ENCODE results near the gene ANKRD65.
A peak's percentile ranks its signal among the peaks of the same experiment; 100 is the strongest.
"Not testable (repeated sequence)": the region's sequence is repeated elsewhere in the genome, so short reads cannot be mapped to it uniquely, and the experiment has no call there.

ANKRD65 gene

DNA sequence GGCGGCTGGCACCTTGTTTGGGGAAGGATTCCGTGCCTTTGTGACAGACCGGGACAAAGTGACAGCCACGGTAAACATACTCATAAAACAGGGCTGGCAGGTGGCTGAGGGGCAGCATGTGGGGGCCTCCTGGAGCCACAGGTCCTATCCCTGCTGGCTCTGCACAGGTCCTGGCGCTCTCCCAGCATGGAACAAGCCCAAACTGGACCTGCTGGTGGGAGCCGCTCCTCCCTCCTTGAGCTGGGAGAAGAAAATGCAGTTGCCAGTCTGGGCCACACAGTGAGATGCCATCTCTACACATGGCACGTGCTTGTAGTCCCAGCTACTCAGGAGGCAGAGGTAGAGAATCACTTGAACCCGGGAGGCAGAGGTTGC is 31.3 kb upstream of the ANKRD65 start:
- not testable (repeated sequence) for H3K4me1 Mint-ChIP-seq (ENCODE audit: low read depth); H3K4me3 Mint-ChIP-seq; H3K27me3 Mint-ChIP-seq (ENCODE audit: low read depth); H3K9me3 Mint-ChIP-seq; H3K27ac Mint-ChIP-seq; DNase-seq (ENCODE audit: low spot score); H3K36me3 Mint-ChIP-seq (ENCODE audit: low read depth)

DNA sequence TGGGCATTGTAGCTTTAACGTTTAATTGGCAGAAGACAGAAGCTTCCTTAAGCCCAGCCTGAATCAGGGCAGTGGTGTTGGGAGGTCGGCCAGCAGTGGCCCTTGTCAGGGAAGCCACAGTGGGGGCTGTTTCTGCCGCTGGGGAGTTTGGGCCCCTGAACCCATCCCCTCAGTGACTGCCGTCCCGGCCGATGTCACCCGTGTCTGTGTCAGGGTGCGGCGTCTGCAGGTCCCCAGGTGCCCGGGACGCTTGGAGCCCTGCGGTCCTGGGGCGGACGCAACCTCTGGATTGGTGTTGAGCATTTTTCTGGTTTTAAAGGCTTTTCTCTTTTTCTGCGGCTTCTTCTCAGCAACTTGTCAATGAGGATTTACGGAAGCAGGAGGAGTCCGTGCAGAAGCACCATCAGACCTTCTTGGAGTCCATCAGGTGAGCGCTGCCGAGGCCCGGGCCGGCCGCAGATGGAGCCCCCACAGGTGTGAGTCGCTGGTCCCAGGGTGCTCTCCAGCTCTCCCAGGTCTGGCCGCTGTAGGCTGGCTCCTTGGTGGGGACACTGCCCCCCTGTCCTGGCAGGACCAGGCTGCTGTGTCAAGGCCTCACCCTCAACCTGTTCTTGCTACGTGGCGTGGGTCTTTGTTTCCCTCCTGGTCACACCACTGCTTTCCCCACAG is 30.8 kb upstream of the ANKRD65 start:
- H3K4me3 Mint-ChIP-seq: no peak overlapping the region
- no peak for DNase-seq (ENCODE audit: low spot score)
- H3K9me3 Mint-ChIP-seq: no peaks in the 10 kb centered on the region
- H3K36me3 Mint-ChIP-seq (ENCODE audit: low read depth): no peaks in the 10 kb centered on the region
- H3K4me1 Mint-ChIP-seq (ENCODE audit: low read depth): no peaks in the 10 kb centered on the region
- H3K27me3 Mint-ChIP-seq (ENCODE audit: low read depth): no peaks in the 10 kb centered on the region
- no peak overlapping the region for H3K27ac Mint-ChIP-seq

DNA sequence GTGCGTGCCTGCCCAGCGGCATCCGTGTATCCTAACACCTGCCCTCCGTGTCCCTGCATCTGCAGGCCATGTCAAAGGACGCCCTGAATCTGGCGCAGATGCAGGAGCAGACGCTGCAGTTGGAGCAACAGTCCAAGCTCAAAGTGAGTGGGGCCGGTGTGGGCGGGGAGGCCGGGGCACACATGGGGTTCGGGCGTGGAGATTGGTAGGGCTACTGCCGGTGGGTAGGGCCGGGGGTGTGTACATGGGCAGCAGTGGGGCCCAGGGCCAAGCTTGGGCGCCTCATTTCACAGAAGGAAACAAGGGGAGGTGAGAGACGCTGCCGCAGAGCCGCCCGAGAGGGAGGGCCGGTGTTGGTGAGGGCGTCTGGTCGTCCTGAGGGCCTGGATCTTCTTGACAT is 29.5 kb upstream of the ANKRD65 start:
- H3K9me3 Mint-ChIP-seq; H3K27me3 Mint-ChIP-seq (ENCODE audit: low read depth); H3K4me3 Mint-ChIP-seq; DNase-seq (ENCODE audit: low spot score); H3K36me3 Mint-ChIP-seq (ENCODE audit: low read depth); H3K27ac Mint-ChIP-seq; H3K4me1 Mint-ChIP-seq (ENCODE audit: low read depth): not testable (repeated sequence)

DNA sequence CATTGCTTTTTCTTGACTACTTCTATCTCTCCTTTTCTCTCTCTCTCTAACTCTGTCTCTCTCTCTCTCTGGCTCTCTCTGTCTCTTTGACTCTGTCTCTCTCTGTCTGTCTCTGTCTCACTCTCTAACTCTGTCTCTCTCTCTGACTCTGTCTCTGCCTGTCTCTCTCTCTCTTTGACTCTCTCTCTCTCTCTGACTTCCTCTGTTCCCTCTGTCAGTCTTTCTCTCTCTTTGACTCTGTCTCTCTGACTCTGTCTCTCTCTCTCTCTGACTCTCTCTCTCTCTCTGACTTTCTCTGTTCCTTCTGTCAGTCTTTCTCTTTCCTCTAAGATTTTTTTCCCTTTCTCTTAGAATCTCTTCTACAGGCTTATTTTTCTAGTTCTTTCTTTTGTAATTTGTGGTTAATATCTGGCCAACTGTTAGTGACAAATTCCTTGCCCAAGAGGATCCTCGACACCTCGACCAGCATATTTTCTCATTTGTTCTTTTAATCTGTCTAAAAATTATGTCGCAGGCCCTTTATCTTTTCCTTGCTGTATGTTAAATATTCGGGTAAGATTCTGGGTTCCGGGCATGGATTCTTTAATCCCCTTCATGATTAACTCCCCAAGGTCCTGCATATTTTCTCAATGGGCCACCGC is 28.1 kb upstream of the ANKRD65 start, which contains the start of gene ATAD3C:
TSS of gene ATAD3C (plus strand) at position 591 of the 641 bp plus-strand sequence. CDS start 995 bp downstream, outside the sequence.
- H3K4me1 Mint-ChIP-seq (ENCODE audit: low read depth): no peaks in the 10 kb centered on the region
- no peaks in the 10 kb centered on the region for H3K9me3 Mint-ChIP-seq
- no peaks in the 10 kb centered on the region for H3K36me3 Mint-ChIP-seq (ENCODE audit: low read depth)

DNA sequence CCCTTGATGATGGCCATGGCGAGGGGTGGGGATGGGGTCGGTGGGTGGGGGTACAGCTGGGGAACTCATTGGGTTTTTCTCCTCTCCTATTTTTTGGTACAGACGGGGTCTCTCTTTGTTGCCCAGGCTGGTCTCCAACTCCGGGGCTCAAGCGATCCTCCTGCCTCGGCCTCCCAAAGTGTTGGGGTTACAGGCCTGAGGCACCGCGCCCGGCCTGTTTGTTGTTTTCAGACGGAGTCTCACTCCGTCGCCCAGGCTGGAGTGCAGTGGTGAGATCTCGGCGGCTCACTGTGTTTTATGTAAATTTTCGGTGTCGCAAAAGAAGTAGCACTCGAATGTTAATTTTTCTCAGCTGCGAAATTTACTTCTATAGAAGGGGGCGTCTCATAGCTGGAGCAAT is 25.6 kb upstream of the ANKRD65 start:
- H3K4me1 Mint-ChIP-seq (ENCODE audit: low read depth); H3K27ac Mint-ChIP-seq; DNase-seq (ENCODE audit: low spot score); H3K27me3 Mint-ChIP-seq (ENCODE audit: low read depth); H3K9me3 Mint-ChIP-seq; H3K36me3 Mint-ChIP-seq (ENCODE audit: low read depth); H3K4me3 Mint-ChIP-seq: not testable (repeated sequence)

More for the DNA sequence above, 28.1 kb upstream of the ANKRD65 start, which contains the start of gene ATAD3C:
- H3K27me3 Mint-ChIP-seq (ENCODE audit: low read depth): no peaks in the 10 kb centered on the region
- no peak within 1 kb of the TSS for H3K27ac Mint-ChIP-seq
- no peak within 1 kb of the TSS for H3K4me3 Mint-ChIP-seq
- no peak for DNase-seq (ENCODE audit: low spot score)

DNA sequence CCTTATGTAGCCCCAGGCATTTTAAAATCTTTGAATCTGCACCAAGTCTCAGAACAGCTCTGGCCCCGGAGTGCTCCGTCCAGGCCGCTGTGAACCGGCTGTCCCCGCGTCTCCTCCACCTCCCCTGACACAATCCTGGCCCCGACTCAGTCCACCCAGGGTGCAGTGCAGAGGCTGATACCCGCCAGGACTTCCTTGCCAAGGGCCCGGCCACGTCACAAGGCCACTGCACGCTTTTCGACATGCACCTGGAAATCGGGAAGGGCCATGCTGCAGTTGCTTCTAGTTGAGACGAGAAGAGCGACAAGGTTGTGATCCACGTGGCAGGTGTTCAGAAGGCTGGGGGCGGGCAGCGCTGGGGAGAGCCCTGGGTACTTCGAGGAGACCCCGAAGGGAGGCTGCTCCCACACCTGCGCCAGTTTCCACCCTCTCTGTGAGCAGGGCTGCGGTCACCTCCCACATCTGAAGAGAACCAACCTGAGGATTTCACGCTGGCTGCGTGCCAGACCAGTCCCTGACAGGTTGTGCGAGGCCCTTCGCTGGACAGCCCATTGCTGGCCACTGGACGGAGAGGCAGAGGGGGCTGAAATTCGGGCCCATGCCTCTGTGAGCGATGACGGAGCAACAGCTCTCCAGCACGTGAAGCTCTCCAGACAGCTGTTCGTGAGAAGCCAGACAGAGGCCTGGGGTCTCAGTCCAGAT is 21.1 kb upstream of the ANKRD65 start:
- DNase-seq (ENCODE audit: low spot score): no peak
- no peak overlapping the region for H3K27ac Mint-ChIP-seq
- H3K9me3 Mint-ChIP-seq: no peaks in the 10 kb centered on the region
- no peak overlapping the region for H3K4me3 Mint-ChIP-seq
- H3K27me3 Mint-ChIP-seq (ENCODE audit: low read depth): no peaks in the 10 kb centered on the region
- H3K36me3 Mint-ChIP-seq (ENCODE audit: low read depth): no peaks in the 10 kb centered on the region
- H3K4me1 Mint-ChIP-seq (ENCODE audit: low read depth): peaks cover 3% of the 10 kb centered on the region

DNA sequence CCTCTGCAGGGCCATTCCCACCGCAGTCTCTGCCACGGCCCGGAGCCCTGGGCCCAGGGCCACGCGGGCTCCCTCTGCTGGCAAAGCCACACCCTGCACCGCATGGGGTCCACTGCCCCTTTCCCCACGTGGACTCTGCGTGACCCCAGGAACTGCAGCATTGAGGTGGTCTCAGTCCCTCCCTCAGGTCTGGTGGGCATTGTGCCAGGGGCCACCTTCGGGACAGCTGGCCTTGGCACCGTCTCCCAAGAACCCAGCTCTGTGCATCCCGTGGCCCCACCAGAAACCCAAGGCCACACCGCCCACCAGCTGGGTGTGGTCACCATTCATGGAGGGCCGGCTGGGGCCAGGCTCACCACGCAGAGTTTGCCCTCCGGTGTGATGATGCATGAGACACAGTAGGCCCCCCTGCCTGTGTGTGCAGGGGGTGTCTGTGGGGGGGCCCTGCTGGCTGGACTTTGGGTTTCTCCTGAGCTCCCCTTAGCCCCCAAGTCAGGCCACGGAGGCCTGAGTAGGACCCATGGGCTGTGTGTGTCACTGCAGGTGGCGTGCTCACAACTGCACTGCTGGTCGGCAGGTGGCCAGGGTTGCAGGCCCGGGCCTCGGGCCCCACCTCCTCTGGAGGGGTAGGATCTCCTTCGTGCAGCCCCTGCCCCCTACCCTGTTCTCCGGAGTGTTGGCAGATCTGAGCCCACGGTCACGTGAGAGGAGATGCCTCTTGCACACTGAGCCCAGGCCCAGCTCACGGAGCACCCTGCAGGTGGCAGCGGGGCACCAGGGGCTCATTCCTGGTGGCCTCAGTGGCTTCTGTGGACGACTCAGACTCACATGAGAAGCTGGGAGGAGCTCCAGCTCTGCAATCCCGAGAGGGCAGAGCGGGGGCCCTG is 20.2 kb upstream of the ANKRD65 start:
- H3K4me1 Mint-ChIP-seq (ENCODE audit: low read depth): peaks cover 3% of the 10 kb centered on the region
- H3K27ac Mint-ChIP-seq: no peak overlapping the region
- no peak overlapping the region for H3K4me3 Mint-ChIP-seq
- peaks cover 3% of the 10 kb centered on the region for H3K27me3 Mint-ChIP-seq (ENCODE audit: low read depth)
- DNase-seq (ENCODE audit: low spot score): peak; percentile 37
- H3K9me3 Mint-ChIP-seq: no peaks in the 10 kb centered on the region
- no peaks in the 10 kb centered on the region for H3K36me3 Mint-ChIP-seq (ENCODE audit: low read depth)

DNA sequence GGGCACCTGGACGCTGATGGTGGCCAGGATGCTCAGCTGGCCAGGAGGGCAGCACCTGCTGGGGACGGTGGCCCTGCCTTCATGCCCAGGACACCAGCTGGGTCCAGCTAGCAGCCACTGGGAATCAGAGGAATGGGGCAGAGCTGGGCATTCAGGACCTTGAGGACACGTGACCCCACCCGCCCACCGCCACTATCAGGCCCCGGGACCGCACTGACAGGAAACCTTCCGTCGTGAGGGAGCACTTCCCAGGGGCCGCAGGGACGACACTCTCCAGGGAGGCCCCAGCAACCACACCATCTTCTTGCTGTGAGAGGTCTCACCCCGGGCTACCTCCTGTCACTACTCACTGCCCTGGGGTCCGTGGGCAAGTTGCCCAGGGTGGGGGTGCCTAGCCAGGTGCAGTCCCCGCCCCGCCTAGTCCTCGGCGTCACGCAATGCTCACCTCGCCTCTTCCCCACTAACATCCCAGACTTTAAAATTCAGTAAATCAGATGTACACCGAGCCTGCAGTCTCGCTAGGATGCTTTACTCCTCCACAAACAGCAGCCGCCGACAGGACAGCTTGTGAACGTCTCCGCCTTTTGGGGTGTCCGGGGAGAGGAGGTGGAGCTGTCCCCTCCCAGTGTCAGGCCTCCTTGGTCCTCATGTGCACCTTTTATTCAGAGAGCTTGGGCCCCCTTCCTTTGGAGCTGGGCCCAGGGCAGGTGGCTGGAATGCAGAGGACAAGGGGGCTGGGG is 19.4 kb upstream of the ANKRD65 start:
- no peak for DNase-seq (ENCODE audit: low spot score)
- Mint-ChIP-seq H3K4me1 (ENCODE audit: low read depth) (peaks cover 3% of the 10 kb centered on the region), H3K36me3 (ENCODE audit: low read depth) (no peaks in the 10 kb centered on the region), H3K9me3 (no peaks in the 10 kb centered on the region), H3K27ac (no peak overlapping the region), H3K27me3 (ENCODE audit: low read depth) (peaks cover 4% of the 10 kb centered on the region), H3K4me3 (no peak overlapping the region)

DNA sequence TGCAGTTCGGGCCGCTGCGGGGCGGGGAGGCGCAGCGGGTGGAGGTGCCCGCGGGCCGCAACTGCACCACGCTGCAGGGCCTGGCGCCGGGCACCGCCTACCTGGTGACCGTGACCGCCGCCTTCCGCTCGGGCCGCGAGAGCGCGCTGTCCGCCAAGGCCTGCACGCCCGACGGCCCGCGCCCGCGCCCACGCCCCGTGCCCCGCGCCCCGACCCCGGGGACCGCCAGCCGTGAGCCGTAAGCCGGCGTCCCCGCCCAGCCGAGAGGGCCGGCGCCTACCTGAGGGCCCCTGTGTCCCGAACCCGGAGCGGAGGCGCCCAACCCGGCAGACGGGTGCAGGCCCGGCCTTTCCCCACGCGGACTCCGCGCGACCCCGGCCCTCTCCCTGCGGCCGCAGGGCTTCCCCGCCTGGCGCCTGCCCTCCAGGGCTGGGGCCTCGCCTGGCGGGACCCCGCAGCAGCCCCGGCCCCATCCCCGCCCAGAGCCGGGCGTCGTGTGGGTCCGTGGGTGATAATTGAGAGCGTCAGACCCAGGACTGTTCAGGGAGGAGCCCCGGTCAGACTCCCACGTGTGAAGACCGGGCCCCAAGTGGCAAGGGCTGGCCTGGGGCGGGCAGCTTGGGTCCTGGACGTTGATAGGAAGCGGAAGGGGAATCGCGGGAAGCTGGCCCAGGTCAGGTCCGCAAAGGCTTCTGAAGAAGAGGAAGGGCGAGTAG is 18.6 kb upstream of the ANKRD65 start:
- H3K27me3 Mint-ChIP-seq (ENCODE audit: low read depth): peaks cover 8% of the 10 kb centered on the region
- no peak overlapping the region for H3K27ac Mint-ChIP-seq
- peaks cover 3% of the 10 kb centered on the region for H3K4me1 Mint-ChIP-seq (ENCODE audit: low read depth)
- no peaks in the 10 kb centered on the region for H3K9me3 Mint-ChIP-seq
- DNase-seq (ENCODE audit: low spot score): no peak
- no peak overlapping the region for H3K4me3 Mint-ChIP-seq
- H3K36me3 Mint-ChIP-seq (ENCODE audit: low read depth): no peaks in the 10 kb centered on the region

DNA sequence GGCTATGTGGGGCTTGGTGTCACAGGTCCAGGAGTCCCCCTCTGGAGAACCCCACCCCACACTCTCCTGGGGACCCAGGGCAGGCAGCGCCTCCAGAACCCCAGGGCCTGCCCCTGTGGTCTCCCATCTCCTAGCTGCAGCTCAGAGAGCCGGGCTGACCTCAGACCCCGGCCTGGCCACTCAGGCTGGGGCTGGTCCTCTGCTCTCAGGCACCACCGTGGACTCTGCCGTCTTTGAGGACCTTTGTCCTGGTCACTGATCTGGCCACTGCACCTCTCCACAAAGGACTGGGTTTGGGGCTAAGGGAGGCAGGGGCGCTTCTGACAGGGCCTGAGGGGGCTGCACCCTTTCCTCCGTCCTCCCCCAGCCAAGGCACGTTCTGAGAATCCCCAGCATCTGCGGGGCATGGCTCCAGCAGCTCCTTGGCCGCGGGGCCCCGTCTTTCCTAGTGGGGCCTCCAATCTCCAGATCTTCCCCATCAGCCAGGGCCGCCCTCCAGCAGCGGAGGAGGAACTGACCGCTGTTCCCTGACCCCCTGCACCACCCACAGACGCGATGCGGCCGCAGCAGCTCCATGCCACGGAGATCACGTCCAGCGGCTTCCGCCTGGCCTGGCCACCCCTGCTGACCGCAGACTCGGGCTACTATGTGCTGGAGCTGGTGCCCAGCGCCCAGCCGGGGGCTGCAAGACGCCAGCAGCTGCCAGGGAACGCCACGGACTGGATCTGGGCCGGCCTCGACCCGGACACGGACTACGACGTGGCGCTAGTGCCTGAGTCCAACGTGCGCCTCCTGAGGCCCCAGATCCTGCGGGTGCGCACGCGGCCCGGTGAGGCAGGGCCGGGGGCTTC is 17.7 kb upstream of the ANKRD65 start:
- Mint-ChIP-seq H3K4me1 (ENCODE audit: low read depth) (peaks cover 3% of the 10 kb centered on the region), H3K36me3 (ENCODE audit: low read depth) (no peaks in the 10 kb centered on the region), H3K27ac (no peak overlapping the region), H3K27me3 (ENCODE audit: low read depth) (peaks cover 8% of the 10 kb centered on the region), H3K4me3 (no peak overlapping the region), H3K9me3 (no peaks in the 10 kb centered on the region)
- no peak for DNase-seq (ENCODE audit: low spot score)

DNA sequence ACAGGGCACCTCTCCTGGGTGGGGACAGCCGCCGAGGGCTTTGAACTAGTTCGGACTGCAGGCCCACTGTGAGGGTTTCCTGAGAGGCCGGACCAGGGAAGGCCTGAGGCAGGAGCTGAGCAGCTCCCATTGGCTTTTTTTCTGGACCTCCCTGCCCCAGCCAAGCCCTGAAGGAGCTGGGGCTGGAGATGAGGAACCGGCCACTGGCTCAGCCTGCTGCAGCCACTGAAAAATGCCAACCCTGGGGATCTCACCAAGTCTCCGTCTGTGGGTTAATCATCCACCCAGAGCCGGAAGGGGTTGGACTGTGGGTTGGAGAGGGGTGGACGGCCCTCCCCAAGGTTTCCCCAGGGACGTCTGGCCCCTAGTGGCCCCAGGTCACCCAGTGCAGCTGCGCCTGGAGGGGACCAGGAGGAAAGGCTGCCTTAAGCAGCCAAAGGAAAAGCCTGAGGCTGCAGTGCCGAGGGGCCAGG is 16.9 kb upstream of the ANKRD65 start:
- H3K9me3 Mint-ChIP-seq: no peaks in the 10 kb centered on the region
- H3K36me3 Mint-ChIP-seq (ENCODE audit: low read depth): no peaks in the 10 kb centered on the region
- H3K27ac Mint-ChIP-seq: no peak overlapping the region
- no peak for DNase-seq (ENCODE audit: low spot score)
- peaks cover 8% of the 10 kb centered on the region for H3K27me3 Mint-ChIP-seq (ENCODE audit: low read depth)
- peaks cover 3% of the 10 kb centered on the region for H3K4me1 Mint-ChIP-seq (ENCODE audit: low read depth)
- no peak overlapping the region for H3K4me3 Mint-ChIP-seq

Data from T-helper 2 cell treated with Interferon-gamma antibody and Interleukin-4, amounts not matched to agents 5 μg/mL and 100 μg/mL, for 36 hours (primary cell).